ENCODE data around the gene ANKRD24.

- no peak for TF ChIP-seq CTCF (IDR thresholded peaks at IDR 0.05)
- TF ChIP-seq POLR2A (IDR thresholded peaks at IDR 0.05), result no peak
Measured at GRCh38 chr19:4228765-4229178, 46.3 kb downstream of the ANKRD24 start.
